GM18505 (cell line): ENCODE measurements around the gene FGFR3.
A peak's percentile ranks its signal among the peaks of the same experiment; 100 is the strongest.

Experiments
- ATAC-seq: cut with Tn5 transposase; IDR thresholded peaks from one replicate; pipeline ENCODE4 v1.9.1; 2021; ENCODE audit not compliant: unreplicated experiment
- POLR2A ChIP-seq: IDR thresholded peaks from 4 replicates; pipeline ENCODE4 v1.6.1; 2011; ENCODE audit warnings: borderline replicate concordance; ENCODE audit not compliant: insufficient read depth, insufficient read length; ENCODE audit errors: extremely low read depth

FGFR3 gene

DNA sequence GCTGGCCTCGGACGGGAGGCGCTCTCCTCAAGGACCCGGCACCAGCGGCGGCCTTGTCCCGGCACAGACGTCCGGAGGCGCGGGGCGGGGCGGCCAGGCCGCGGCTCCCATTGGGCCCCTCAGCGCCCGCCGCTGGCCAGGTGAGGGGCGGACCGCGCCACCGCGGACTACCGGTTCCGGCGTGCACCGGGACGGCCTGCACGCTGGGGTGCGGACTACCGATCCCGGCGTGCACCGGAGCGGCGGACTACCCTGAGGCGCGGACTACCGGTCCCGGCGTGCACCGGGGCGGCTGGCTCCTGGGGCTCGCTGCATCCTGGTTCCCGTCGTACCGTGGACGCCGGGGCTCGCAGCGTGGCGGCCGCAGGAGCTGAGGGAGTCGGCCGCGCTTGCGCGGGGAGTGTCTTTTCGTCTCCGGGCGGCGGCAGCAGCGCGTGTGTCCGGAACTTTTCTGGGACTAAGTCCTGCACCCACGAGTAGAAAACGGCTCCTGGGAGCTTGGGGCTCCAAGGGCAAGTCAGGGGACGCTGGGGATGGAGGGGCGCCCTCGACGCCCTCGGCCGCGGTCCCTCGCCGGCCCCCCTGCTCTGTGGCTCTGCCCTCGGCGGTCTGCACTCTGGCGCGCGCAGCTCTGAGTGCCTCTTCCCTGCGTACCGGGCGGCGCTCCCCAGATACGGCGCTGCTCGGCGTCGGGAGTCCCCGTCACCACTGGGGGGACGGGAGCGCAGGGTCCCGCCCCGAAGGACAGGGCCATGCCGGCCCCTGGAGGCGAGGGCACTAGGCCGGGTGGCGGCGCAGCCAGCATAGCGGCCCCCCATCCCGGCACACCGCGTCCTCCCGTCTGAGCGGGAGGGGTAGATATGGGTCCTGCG lies 63.2 kb downstream of the FGFR3 start, which contains the start of gene LETM1:
LETM1 (minus strand) TSS at position 86 of the 872 bp plus-strand sequence. CDS start 206 bp downstream, outside the sequence.
- peak; percentile 78 for TF ChIP-seq POLR2A
- peak; percentile 84 for ATAC-seq

GRCh38 chr4:1856943-1857699 lies 64.0 kb downstream of the FGFR3 start:
- ATAC-seq = no peak
- TF ChIP-seq POLR2A = no peak

GRCh38 chr4:1857931-1858330 lies 64.8 kb downstream of the FGFR3 start:
- no peak for ATAC-seq
- no peak for TF ChIP-seq POLR2A
